Lower leg skin (tissue), 4 donors: ENCODE measurements around the gene BICDL2. TPM values are rescaled to one million over a fixed set of nuclear protein-coding genes. Genes with fewer than 3 reads are reported as not detected.

Source experiments
- DNase-seq, 2 donors: peaks; one replicate each; pipeline ENCODE4 v3.0.0-alpha.2; 2019; ENCODE audit warnings: low spot score in 2 of 2
- H3K4me3 ChIP-seq: fragments of 200-600 bp; sonication (generic); 2 replicates; pipeline ENCODE4 v1.5.1; 2017; ENCODE audit warnings: mild to moderate bottlenecking, low read depth; ENCODE audit not compliant: poor library complexity, severe bottlenecking
- CTCF ChIP-seq, 3 donors: fragments of 450-650 bp; IDR thresholded peaks; one replicate each; pipeline ENCODE4 v1.5.1; 2016; ENCODE audit warnings: antibody characterized with exemption in 3 of 3, mild to moderate bottlenecking in 3 of 3, moderate library complexity in 2 of 3
- POLR2A ChIP-seq, 2 donors: fragments of 450-650 bp; IDR thresholded peaks; one replicate each; pipeline ENCODE4 v1.6.1; 2016 to 2017; ENCODE audit warnings: antibody characterized with exemption in 2 of 2, mild to moderate bottlenecking in 1 of 2, moderate library complexity in 1 of 2
- WGBS, 2 donors: methylation state at CpG; one replicate each; pipeline ENCODE4 v1.1.5; 2018; 5-methylcytosine and 5-hydroxymethylcytosine counted together
- intact Hi-C: fragments of 100-400 bp; cut with DNase I; formaldehyde crosslinking; loops from one replicate; pipeline ENCODE4 v1.15.0; 2023; ENCODE audit warnings: low total_unique reads
- total RNA-seq, 4 donors: library from RNA; depleted of rRNA; stranded (reverse); fragments of >200 nt; gene quantifications; one replicate each; pipeline ENCODE4 v1.1.0, GENCODE V29; 2016

The BICDL2 gene
- total RNA-seq, 4 donors from 2014 or later, result 87.2 to 115 (median 106) TPM

DNA sequence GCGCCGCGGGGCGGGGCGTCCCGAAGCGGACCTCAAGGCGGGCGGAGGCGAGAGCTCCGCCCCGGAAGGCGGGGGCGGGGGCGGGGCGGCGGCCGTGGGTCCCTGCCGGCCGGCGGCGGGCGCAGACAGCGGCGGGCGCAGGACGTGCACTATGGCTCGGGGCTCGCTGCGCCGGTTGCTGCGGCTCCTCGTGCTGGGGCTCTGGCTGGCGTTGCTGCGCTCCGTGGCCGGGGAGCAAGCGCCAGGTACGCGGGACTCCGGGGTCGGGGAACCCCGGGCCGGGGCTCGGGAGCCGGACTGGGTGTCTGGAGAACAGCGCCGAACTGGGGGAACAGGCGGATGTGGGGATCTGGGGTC, 16.5 kb downstream of the BICDL2 start, which contains the start of gene TNFRSF12A:
TNFRSF12A (plus strand) TSS at position 122 of the 357 bp plus-strand sequence; CDS start at position 152, 30 bp downstream.
- 1 to 2% methylated on average over 29 to 43 of the region's 49 CpGs for WGBS, 2 donors
- intact Hi-C loops, result no loop called here
- peak; percentile 54 to 94 for DNase-seq
- no peak for TF ChIP-seq CTCF (IDR thresholded peaks at IDR 0.05)
- peak in 1 of 2 donors; percentile 9 for TF ChIP-seq POLR2A (IDR thresholded peaks at IDR 0.05)
- H3K4me3 ChIP-seq, result peak within 1 kb of the TSS; percentile 58

GRCh38 chr16:3019594-3020246, 17.0 kb downstream of the BICDL2 start:
- TF ChIP-seq POLR2A (IDR thresholded peaks at IDR 0.05) (no peak), CTCF (IDR thresholded peaks at IDR 0.05) (no peak)
- 29 to 33% methylated on average over 38 to 40 of the region's 40 CpGs for WGBS, 2 donors

DNA sequence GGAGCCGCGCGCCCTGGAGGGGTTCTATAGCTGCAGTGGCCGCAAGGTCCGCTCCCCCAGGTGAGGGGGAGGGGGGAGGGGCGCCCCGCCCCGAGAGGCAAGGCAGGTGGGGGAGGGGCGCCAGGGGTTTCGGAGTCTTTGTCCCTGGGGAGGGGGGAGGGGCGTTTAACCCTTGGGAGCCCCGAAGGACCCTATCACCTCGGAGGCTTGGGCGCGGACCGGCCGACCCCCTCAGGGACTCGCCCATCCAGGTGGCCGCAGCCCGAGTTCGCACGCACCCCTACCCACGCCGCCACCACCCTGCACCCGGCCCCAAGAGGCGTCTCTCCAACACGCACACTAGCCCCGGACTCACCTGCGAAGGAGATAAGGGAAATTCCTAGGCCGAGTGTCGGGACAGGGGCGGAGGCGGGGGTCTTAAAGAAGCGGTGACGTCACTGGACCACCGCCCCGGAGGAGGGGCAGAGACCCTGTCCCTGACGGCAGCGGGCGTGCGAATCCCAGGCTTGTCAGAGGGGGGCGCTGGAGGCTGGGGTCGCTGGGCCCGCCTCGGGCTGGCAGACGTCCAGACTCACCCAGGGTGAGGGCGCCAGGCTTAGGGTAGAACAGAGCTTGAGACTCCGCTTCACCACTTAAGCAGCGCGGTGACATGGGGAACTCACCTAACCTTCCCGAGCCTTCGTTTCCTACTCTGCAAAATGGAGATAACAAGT, 18.8 kb downstream of the BICDL2 start, which contains the start of gene CLDN6:
CLDN6 (minus strand) TSS at position 390 of the 713 bp plus-strand sequence. CDS start 2,162 bp downstream, outside the sequence.
- intact Hi-C loops, result no loop called here
- no peak for DNase-seq
- 5 to 19% methylated on average over 22 to 31 of the region's 52 CpGs for WGBS, 2 donors
- no peak within 1 kb of the TSS for H3K4me3 ChIP-seq
- TF ChIP-seq POLR2A (IDR thresholded peaks at IDR 0.05) (no peak), CTCF (IDR thresholded peaks at IDR 0.05) (no peak)

More at GRCh38 chr16:3019594-3020246, 17.0 kb downstream of the BICDL2 start:
- intact Hi-C loops, result no loop called here
- peak overlapping the region; percentile 58 for H3K4me3 ChIP-seq
- DNase-seq, result no peak

GRCh38 chr16:3017344-3017743, 19.4 kb downstream of the BICDL2 start:
- H3K4me3 ChIP-seq, result no peak overlapping the region
- TF ChIP-seq POLR2A (IDR thresholded peaks at IDR 0.05) (no peak), CTCF (IDR thresholded peaks at IDR 0.05) (no peak)
- no peak for DNase-seq
- 64 to 72% methylated on average over 20 of the region's 20 CpGs for WGBS, 2 donors
- intact Hi-C loops, result no loop called here

DNA sequence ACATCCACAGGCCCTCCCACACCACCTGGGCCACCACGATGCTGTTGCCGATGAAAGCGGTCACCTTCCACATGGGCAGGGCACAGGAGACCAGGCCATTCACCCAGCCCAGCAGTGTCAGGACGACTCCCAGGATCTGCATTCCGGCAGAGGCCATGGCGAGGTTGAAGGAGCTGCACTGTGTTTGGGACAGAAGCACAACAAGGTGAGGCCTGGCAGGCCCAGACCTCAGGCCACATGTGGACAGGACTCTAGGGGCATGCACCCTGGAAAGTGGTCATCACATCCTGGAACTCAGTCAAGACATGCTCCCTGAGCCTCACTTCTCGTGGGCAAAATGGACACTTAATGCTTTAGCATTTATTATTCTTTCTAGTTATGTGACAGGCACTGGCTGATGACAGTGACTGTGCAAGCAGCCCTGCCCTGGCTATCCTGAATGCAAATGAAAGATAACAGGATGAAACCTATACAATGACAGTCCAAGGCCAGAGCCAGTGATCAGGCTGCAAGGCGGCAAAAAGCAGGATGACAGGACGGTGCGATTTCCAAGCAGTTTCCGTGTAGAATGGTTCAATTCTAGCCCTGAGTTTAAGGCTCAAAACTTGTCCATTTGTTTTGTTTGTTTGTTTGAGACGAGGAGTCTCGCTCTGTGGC, 20.8 kb downstream of the BICDL2 start:
- WGBS, 2 donors, result 76 to 89% methylated on average over 13 of the region's 13 CpGs
- TF ChIP-seq POLR2A (IDR thresholded peaks at IDR 0.05), result no peak
- DNase-seq, result no peak
- no peak overlapping the region for H3K4me3 ChIP-seq
- intact Hi-C loops, result no loop called here

DNA sequence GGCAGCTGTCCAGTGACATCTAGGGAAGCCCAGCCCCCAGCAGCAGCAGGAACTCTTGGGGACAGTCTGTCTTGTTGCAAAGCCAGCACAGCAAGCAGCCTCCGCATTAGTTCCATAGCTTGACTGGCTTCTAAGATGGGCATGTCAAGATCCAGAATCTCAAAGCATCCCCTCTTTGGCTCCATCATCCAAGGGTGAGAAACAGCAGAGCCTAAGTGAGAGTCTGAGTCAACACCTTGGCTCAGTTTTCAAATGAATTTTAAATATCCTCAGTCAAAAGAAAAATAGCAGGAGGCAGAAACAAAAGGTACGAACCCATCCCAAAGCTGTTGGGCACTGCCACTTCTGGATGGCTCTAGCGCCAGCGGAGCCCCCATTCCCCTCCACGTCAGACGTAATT, 21.8 kb downstream of the BICDL2 start:
- 85 to 89% methylated on average over 6 of the region's 6 CpGs for whole genome bisulfite sequencing, 2 donors
- no peak for TF ChIP-seq POLR2A (IDR thresholded peaks at IDR 0.05)
- no peak for TF ChIP-seq CTCF (IDR thresholded peaks at IDR 0.05)
- intact Hi-C loops, result no loop called here

More for the DNA sequence above, 21.8 kb downstream of the BICDL2 start:
- DNase-seq, result no peak
- no peak overlapping the region for H3K4me3 ChIP-seq
